SK-N-MC (cell line): ENCODE data around the gene MTERF4.

ENCODE experiments used
- EZH2 ChIP-seq: fragments of 200-600 bp; sonication (generic); IDR thresholded peaks from one replicate; pipeline ENCODE4 v1.6.1; 2017; ENCODE audit warnings: antibody characterized with exemption
- POLR2AphosphoS5 ChIP-seq: IDR thresholded peaks from 2 replicates; pipeline ENCODE4 v1.6.1; 2012; ENCODE audit warnings: mild to moderate bottlenecking, low read depth, low read length, borderline replicate concordance

GRCh38 chr2:241094172-241094571, 7.9 kb downstream of the MTERF4 start:
- TF ChIP-seq EZH2 (no peak), POLR2AphosphoS5 (no peak)
